GM21529 (cell line): Measurements from ENCODE around the gene TOM1L2.

Source experiments
- ATAC-seq: cut with Tn5 transposase; IDR thresholded peaks from one replicate; pipeline ENCODE4 v1.9.1; 2021; ENCODE audit not compliant: unreplicated experiment

Gene TOM1L2

DNA sequence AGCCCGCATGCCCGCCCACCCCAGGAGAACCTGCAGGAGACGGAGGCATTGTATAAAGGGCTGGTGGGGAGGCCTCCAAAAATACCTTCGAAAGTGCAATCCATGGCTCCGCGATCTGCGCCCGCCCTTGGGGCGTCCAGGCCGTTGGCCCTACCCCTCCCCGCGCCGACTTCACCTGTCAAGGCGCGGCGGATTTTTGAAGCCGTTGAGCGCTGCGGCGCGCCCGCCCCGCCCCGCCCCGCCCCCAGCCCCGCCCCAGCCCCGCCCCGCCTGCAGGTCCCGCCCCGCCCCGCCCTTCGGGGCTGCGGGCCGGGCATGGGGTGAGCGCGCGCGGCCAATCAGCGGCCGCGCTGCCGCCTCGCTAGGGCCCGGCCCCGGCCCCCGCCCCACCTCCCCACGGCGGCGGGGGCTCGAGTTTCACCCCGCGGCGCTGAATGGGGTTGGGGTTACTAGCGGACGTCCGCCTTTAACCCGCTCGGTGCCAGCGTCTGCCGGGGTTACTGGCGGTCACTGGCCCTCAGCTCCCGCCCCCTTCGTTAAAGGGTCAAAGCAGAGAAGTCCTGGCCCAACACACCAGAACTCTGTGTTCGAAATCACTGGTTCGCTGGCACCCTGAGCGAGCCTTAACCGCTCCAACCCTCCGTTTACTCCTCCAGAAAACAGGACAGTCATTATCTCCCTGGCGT, 148.6 kb downstream of the TOM1L2 start:
- peak; percentile 67 for ATAC-seq

DNA sequence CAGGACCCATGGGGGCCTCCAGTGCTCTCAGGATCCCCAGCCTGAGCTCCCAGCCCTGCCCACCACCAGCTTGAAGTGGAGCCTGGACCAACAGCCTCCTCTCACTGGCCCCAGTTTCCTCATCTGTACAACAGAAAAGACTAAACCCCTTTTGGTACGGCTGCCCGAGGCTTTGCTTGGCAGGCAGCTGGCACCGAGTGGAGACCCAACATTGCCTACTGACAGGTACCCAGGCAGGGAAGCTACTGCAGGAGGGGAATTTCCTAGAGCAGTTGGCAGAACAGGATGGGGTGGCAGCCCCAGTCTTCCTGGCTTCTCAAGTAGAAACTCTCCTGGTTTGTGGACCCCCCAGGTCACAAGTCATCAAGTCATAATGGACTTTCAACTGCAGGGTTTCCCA, 149.6 kb downstream of the TOM1L2 start:
- ATAC-seq, result no peak

DNA sequence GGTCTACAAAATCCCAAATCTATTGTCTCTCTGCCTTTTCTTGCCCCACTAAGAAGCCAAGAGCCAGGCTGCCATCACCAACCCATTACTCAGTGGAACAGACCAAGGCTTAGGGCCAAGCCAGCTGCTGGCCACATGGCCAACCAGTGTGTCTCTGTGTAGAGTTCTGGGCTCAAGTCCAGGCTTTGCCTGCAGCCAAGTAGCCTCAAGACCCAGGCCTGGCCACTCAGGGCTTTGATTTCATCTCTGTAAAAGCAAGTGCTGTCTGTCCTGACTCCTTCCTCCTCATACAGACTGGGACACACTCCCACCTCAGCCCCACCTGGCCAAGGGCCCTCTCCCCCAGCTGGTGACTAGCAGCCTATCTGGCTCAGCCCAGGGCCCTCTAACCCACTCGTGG, 150.0 kb downstream of the TOM1L2 start:
- no peak for ATAC-seq

GRCh38 chr17:17820463-17821158, 151.6 kb downstream of the TOM1L2 start:
- no peak for ATAC-seq

- ATAC-seq, result no peak
These were observed 152.2 kb downstream of the TOM1L2 start for GRCh38 chr17:17820046-17820445.

DNA sequence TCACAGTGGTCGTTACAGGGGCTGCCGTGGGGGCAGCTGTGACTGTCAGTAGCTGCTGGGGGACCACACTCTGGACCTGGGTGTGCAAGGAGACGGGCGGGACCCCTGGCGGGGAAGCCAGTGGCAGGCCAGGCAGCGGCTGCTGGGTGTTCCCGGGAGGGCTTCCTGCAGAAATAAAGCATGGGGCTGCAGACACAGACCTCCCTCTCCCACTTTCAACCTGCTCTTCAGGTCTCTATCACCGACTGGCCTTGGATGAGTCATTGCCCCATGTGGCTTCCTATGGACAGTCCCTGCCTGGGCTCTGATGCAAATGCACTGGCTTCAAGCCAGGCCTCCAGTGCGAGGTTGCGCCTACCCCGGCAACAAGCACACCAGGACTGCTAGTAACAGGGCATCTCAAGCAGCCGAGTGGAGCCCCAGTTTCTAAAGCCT, 152.6 kb downstream of the TOM1L2 start:
- peak; percentile 55 for ATAC-seq

DNA sequence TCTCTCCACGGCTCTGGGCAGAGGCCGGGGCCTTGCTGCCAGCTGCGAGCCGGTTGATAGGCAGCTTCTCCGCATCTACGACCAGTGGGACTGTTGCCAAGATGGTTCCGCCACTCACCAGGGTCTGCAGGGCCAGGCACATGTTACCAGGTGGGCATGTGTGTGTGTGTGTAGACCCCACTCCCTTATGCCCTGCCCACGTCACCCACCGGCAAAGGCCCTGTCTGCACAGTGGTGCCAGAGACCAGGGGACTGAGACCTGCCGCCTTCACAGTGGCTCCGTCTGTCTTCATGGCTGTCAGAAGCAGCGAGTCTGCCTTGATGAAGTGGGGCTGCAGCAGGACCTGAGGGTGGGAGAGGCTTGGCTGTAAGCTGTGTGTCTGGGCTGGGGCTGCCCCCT, 153.1 kb downstream of the TOM1L2 start:
- ATAC-seq, result no peak

DNA sequence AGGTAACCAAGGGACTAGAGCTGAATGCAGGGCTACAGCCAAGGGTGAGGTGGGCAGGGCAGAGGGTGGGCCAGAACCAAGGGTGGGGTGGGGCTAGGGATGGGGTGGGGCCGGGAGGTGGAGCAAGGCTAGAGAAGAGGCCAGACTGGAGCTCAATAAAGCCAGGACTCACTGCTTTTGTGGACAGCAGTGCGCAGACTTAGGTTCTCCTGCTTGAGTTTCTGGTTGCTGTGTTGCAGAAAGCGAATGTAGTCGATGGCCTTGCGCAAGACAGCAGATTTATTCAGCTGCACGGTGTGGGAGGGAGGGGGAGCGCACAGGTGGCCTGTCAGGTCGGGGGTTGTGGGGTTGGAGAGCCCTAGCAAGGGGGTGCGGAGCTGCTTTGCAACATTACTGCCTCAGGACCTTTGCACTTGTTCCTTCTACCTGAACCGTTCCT, 154.1 kb downstream of the TOM1L2 start:
- ATAC-seq, result no peak

- ATAC-seq, result no peak
These were observed 154.7 kb downstream of the TOM1L2 start for GRCh38 chr17:17817552-17817947.

DNA sequence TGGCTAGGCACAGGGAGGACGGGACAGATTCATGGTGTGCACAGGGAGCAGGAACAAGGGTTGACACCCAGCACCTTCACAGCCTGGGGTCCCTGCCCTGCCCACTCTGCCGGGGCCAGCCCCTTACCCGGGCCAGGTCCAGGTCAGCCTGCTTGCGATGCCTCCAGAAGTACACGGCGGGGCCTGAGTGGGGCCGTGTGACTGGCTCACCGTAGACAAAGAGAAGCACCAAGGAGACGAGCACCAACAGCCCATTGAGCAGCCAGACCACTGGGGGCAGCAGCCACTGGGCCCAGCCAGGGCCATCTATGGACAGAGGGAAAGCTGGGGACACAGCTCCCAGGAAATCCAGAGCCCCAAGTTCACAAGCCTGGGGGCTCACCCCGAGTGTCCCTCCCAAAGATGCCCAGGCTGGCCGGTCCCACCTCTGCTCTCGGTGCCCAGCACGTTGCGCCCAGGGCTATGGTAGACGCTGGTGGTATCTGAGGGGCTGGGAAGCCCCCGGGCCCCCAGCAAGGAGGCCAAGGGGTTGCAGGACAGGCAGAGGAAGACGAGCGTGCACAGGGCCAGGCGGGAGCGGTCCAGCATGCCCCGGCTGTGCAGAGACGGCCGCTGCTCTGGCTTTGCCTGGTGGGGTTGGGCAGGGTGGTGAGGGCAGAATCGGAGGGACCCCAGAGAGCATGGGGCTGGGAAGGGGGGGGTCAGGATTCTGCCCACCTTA, 155.2 kb downstream of the TOM1L2 start:
- ATAC-seq, result no peak

DNA sequence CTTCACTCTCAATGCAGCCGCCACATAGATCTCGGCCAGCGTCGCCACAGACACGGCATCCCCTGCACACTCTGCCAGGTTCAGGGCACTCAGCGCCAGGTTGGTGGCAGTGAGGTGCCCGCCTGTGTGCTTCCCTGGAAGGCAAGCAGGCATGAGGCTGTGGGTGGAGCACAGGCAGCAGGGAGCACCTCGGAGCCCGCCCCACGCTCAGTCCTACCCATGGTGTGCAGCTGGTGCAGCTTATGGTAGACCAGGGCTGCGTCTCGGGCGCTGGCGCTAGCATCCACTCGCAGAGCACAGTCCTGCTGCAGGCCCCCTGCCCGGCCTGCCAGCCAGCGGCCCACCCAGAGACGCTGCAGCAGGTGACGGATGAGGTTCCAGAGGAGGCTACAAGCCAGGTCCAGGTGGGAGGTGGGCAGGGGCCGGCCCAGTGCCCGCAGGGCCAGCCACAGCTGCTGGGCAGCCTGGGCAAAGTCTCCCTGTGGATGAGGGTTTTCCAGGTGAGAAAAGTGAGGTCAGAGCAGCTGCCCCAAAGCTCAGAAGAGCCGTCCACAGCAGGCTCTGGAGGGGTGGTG, 155.9 kb downstream of the TOM1L2 start:
- ATAC-seq, result no peak

- ATAC-seq, result no peak
These were observed 156.6 kb downstream of the TOM1L2 start for GRCh38 chr17:17815436-17816200.

GRCh38 chr17:17815062-17815406, 157.2 kb downstream of the TOM1L2 start:
- ATAC-seq, result no peak

- ATAC-seq, result no peak
These were observed 157.8 kb downstream of the TOM1L2 start for GRCh38 chr17:17814162-17815061.

GRCh38 chr17:17813725-17814095, 158.5 kb downstream of the TOM1L2 start:
- ATAC-seq, result no peak

- no peak for ATAC-seq
These were observed 159.0 kb downstream of the TOM1L2 start for GRCh38 chr17:17813055-17813724.

DNA sequence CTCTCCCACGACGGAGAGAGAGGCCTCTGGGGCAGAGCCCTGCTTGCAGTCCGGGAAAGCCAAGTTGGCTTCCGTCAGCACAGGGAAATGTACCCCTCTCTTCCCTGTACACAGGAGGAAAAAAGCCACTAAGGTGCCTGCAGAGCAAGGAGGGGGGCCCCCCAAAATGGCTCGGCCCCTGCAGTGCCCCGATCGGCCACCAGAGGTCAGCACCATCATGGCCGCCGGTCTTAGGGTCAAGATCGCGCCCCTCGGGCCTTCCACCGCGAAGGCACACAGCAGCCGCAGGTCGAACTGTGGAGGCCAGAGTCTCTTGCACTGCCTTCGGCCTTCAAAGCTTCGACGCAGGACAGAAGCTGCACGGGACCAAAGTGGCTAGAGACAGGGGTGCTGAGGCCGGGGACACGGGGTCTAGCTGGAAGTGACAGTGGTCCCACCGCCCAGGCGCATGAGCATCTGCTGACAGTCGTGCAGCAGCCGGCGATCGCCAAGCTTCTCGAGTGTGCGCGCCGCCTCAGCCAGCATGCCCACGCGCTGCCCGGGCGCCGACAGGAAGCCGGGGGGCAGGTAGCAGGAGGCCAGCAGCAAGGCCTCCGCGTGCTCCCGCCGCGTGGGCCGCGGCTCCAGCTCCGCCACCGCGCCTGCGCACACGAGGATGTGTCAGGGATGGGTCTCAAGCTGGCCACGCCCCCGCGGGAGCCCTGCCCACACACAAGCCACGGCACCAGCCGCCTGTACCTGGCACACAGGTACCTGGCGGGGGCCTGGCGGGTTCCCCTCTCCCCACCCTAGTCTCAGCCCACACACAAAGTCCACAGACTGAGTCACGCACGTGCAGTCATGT, 159.8 kb downstream of the TOM1L2 start:
- no peak for ATAC-seq

DNA sequence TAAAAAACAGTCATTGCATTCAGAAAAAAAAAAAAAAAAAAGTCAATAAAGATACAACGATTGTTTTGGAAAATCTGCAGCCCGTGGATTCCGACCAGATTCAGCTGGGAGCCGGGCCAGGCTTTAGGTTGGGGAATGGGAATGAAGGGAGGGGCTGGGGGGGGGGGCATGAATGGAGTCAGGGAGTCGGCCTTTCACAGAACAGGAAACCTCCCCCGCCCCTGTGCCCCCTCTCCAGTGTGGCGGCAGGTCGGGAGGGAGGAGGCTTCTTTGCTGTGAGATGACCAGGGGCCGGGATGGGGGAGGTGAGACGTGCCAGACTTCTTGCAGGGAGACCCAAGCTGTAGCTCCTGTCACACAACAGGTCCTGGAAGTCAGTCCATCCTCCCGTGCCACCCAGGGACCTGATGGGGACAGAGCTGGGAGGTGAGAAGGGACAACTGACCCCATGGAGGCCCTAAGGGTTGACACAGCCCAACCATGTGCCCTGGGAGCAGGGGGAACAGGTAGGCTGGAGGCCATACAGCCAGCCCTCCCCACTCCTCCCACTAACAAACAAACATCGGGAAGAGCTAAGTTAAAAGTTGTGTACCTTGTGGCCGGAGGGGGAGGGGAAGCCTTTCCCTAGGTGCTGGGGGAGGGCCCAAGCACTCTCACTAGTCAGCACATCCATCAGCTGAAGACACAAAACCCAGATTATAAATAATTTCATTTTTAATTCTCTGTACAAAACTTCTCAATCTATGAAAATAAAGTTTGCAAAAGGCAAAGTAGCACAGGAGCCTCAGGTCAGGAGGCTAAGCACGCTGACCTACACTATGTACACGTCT, 160.6 kb downstream of the TOM1L2 start:
- ATAC-seq, result no peak
